Measurements from ENCODE around the gene THBS3.
"Not testable (repeated sequence)": the region's sequence is repeated elsewhere in the genome, so short reads cannot be mapped to it uniquely, and the experiment has no call there.

THBS3 gene

DNA sequence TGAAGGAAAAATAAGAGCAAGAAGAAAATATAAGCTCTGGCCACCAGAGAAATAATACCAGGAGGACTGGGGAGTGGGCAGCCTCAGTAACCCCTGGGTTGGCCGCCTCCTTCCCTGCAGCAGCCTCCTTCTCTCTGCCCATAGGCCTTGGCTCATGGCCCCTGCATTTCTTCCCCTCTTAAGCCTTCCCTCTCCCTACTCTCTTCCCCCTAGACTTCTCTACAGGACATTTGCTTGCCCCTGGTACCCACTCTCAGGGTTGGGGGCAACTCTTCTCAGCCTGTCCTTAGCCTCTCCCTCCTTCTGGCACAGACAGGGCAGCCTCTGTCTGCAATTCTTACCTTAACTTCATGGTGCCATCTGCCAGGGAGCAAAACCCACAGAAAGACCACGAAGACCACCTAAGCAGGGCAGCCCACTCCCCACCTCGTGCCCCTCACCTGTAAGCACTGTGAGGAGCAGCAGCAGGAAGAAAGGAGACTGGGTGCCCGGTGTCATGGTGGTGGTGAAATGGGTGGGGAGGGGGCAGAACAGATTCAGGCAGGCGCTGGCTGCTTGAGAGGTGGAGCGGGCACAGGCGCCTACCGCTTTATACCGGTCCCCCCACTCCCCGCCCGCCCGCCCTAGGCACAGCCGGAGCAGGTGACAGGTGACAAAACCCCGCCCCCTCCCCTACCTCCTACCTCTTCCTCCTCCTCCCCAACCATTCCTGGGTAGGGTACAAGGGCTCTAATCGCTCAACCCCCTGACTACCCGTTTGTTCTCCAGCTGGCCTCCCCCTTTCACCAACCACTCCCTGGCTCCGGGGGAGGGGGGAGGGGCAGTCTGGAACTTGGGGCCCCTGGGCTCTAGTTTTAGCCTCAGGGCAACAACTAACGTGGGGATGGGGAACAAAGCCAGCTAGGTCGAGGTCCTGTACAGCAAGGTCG, 15.1 kb downstream of the THBS3 start:
- H3K27ac ChIP-seq (ENCODE audit: low read depth, low read length), result peak overlapping the region; percentile 72
- H3K9ac ChIP-seq (ENCODE audit: low read length in 5 of 5), result peak overlapping the region in 4 of 5 donors; percentile 41 to 73 (median 54)
- H3K4me1 ChIP-seq (ENCODE audit: control insufficient read depth in 5 of 5, insufficient read depth in 5 of 5, low read length in 5 of 5), result peaks cover 6 to 40% (median 38%) of the 10 kb centered on the region in 5 donors
- peak overlapping the region; percentile 59 to 70 (median 68) for H3K4me3 ChIP-seq (ENCODE audit: low read depth in 1 of 5, low read length in 5 of 5)
- no peaks in the 10 kb centered on the region for H3K9me3 ChIP-seq (ENCODE audit: control insufficient read depth in 5 of 5, low read length in 5 of 5)
- H3K36me3 ChIP-seq (ENCODE audit: control insufficient read depth in 5 of 5, insufficient read depth in 5 of 5, low read length in 5 of 5), result peaks cover 0 to 11% (median 6%) of the 10 kb centered on the region in 5 donors
- no peaks in the 10 kb centered on the region for H3K27me3 ChIP-seq (ENCODE audit: control insufficient read depth in 5 of 5, insufficient read depth in 4 of 5, low read length in 5 of 5)

DNA sequence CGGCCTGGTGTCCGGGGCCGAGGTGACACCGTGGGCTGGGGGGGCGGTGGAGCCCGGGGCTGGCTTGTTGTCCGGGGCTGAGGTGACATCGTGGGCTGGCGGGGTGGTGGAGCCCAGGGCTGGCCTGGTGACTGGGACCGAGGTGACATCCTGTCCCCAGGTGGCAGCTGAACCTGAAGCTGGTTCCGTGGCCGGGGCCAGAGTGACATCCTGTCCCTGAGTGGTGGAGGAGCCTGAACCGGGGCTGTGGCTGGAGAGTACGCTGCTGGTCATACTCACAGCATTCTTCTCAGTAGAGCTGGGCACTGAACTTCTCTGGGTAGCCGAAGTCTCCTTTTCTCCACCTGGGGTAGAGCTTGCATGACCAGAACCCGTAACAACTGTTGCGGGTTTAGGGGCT, 15.8 kb downstream of the THBS3 start:
- Histone ChIP-seq H3K9ac (ENCODE audit: low read length in 5 of 5) (peak overlapping the region in 1 of 5 donors; percentile 20), H3K4me1 (ENCODE audit: control insufficient read depth in 5 of 5, insufficient read depth in 5 of 5, low read length in 5 of 5) (peaks cover 3 to 35% (median 31%) of the 10 kb centered on the region in 5 donors), H3K27ac (ENCODE audit: low read depth, low read length) (no peak overlapping the region), H3K4me3 (ENCODE audit: low read depth in 1 of 5, low read length in 5 of 5) (no peak overlapping the region), H3K27me3 (ENCODE audit: control insufficient read depth in 5 of 5, insufficient read depth in 4 of 5, low read length in 5 of 5) (no peaks in the 10 kb centered on the region), H3K36me3 (ENCODE audit: control insufficient read depth in 5 of 5, insufficient read depth in 5 of 5, low read length in 5 of 5) (peaks cover 0 to 4% (median 4%) of the 10 kb centered on the region in 5 donors), H3K9me3 (ENCODE audit: control insufficient read depth in 5 of 5, low read length in 5 of 5) (no peaks in the 10 kb centered on the region)

DNA sequence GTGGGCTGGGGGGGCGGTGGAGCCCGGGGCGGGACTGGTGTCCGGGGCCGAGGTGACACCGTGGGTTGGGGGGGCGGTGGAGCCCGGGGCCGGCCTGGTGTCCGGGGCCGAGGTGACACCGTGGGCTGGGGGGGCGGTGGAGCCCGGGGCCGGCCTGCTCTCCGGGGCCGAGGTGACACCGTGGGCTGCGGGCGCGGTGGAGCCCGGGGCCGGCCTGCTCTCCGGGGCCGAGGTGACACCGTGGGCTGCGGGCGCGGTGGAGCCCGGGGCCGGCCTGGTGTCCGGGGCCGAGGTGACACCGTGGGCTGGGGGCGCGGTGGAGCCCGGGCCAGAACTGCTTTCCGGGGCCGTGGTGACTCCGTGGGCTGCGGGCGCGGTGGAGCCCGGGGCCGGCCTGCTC, 17.8 kb downstream of the THBS3 start:
- H3K9me3 ChIP-seq (ENCODE audit: control insufficient read depth in 5 of 5, low read length in 5 of 5); H3K27ac ChIP-seq (ENCODE audit: low read depth, low read length); H3K9ac ChIP-seq (ENCODE audit: low read length in 5 of 5); H3K4me3 ChIP-seq (ENCODE audit: low read depth in 1 of 5, low read length in 5 of 5); H3K36me3 ChIP-seq (ENCODE audit: control insufficient read depth in 5 of 5, insufficient read depth in 5 of 5, low read length in 5 of 5); H3K27me3 ChIP-seq (ENCODE audit: control insufficient read depth in 5 of 5, insufficient read depth in 4 of 5, low read length in 5 of 5): not testable (repeated sequence)
- H3K4me1 ChIP-seq (ENCODE audit: control insufficient read depth in 5 of 5, insufficient read depth in 5 of 5, low read length in 5 of 5), result peaks cover 2 to 26% (median 21%) of the 10 kb centered on the region in 5 donors

DNA sequence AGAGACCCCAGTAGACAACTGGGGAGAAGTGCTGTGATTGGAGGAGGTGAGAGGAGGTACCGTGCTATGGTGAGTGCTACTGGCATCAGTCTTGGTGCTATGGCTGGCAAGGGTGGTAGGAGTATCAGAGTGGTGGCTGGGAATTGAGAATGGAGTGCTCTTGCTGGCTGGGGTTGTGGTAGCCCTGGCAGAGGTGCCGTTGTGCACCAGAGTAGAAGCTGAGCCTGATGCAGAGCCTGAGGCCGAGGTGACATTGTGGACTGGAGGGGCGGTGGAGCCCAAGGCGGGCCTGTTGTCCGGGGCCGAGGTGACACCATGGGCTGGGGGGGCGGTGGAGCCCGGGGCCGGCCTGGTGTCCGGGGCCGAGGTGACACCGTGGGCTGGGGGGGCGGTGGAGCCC, 19.4 kb downstream of the THBS3 start:
- H3K4me1 ChIP-seq (ENCODE audit: control insufficient read depth in 5 of 5, insufficient read depth in 5 of 5, low read length in 5 of 5), result peaks cover 0 to 12% (median 4%) of the 10 kb centered on the region in 5 donors
- H3K9me3 ChIP-seq (ENCODE audit: control insufficient read depth in 5 of 5, low read length in 5 of 5), result no peaks in the 10 kb centered on the region
- no peak overlapping the region for H3K4me3 ChIP-seq (ENCODE audit: low read depth in 1 of 5, low read length in 5 of 5)
- H3K9ac ChIP-seq (ENCODE audit: low read length in 5 of 5), result no peak overlapping the region
- H3K27ac ChIP-seq (ENCODE audit: low read depth, low read length), result no peak overlapping the region
- H3K36me3 ChIP-seq (ENCODE audit: control insufficient read depth in 5 of 5, insufficient read depth in 5 of 5, low read length in 5 of 5), result no peaks in the 10 kb centered on the region
- no peaks in the 10 kb centered on the region for H3K27me3 ChIP-seq (ENCODE audit: control insufficient read depth in 5 of 5, insufficient read depth in 4 of 5, low read length in 5 of 5)

DNA sequence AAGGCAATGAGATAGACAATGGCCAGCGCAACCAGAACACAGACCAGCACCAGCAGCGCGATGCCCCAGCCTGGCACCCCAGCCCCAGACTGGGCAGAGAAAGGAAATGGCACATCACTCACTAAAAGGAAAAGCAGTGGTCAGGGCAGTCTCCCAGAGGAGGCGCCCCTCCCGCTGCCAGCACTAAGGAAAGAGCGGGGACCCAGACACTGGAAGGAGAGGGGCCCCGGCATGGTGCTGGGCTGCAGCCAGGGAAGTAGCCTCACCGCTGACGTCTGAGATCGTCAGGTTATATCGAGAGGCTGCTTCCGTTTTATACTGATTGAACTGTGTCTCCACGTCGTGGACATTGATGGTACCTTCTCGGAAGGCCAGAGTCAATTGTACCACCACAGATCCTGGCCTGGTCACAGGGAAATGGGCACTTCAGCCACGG, 20.2 kb downstream of the THBS3 start:
- H3K27me3 ChIP-seq (ENCODE audit: control insufficient read depth in 5 of 5, insufficient read depth in 4 of 5, low read length in 5 of 5), result no peaks in the 10 kb centered on the region
- no peak overlapping the region for H3K9ac ChIP-seq (ENCODE audit: low read length in 5 of 5)

DNA sequence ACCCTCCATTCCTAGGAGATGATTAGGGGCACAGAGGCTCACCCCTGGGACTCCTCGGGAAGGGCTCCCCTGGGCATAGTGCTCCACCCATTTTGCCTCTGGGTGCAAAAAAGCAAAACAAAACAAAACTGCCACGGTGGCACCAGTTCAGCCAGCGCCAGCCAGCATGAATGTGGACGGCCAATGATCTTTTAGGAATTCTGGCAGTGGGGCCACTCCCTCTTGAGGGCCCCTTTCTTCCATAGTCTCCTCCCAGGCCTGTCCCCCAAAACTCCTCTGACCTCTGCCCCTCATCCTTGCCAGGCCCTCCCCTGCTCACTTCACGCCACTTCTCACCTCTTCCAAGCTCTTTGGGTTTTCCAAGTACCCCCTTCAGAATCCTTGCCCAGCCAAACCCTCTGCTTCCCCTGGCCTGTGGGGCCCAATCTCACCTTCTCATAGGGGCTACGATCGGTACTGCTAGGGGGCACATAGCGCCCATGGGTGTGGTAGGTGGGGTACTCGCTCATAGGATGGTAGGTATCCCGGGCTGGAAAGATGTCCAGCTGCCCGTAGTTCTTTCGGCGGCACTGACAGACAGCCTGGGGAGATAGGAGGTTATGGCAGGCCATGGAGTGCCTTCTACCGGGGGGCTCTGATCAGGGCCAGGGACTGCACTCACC, 20.8 kb downstream of the THBS3 start:
- no peak overlapping the region for H3K4me3 ChIP-seq (ENCODE audit: low read depth in 1 of 5, low read length in 5 of 5)
- H3K27me3 ChIP-seq (ENCODE audit: control insufficient read depth in 5 of 5, insufficient read depth in 4 of 5, low read length in 5 of 5), result no peaks in the 10 kb centered on the region
- H3K9me3 ChIP-seq (ENCODE audit: control insufficient read depth in 5 of 5, low read length in 5 of 5), result no peaks in the 10 kb centered on the region
- H3K36me3 ChIP-seq (ENCODE audit: control insufficient read depth in 5 of 5, insufficient read depth in 5 of 5, low read length in 5 of 5), result no peaks in the 10 kb centered on the region
- peaks cover 0 to 7% (median 0%) of the 10 kb centered on the region in 5 donors for H3K4me1 ChIP-seq (ENCODE audit: control insufficient read depth in 5 of 5, insufficient read depth in 5 of 5, low read length in 5 of 5)
- no peak overlapping the region for H3K27ac ChIP-seq (ENCODE audit: low read depth, low read length)
- H3K9ac ChIP-seq (ENCODE audit: low read length in 5 of 5), result no peak overlapping the region

More for the DNA sequence above, 20.2 kb downstream of the THBS3 start:
- Histone ChIP-seq H3K4me3 (ENCODE audit: low read depth in 1 of 5, low read length in 5 of 5) (no peak overlapping the region), H3K36me3 (ENCODE audit: control insufficient read depth in 5 of 5, insufficient read depth in 5 of 5, low read length in 5 of 5) (no peaks in the 10 kb centered on the region), H3K9me3 (ENCODE audit: control insufficient read depth in 5 of 5, low read length in 5 of 5) (no peaks in the 10 kb centered on the region), H3K27ac (ENCODE audit: low read depth, low read length) (no peak overlapping the region), H3K4me1 (ENCODE audit: control insufficient read depth in 5 of 5, insufficient read depth in 5 of 5, low read length in 5 of 5) (peaks cover 0 to 7% (median 0%) of the 10 kb centered on the region in 5 donors)

DNA sequence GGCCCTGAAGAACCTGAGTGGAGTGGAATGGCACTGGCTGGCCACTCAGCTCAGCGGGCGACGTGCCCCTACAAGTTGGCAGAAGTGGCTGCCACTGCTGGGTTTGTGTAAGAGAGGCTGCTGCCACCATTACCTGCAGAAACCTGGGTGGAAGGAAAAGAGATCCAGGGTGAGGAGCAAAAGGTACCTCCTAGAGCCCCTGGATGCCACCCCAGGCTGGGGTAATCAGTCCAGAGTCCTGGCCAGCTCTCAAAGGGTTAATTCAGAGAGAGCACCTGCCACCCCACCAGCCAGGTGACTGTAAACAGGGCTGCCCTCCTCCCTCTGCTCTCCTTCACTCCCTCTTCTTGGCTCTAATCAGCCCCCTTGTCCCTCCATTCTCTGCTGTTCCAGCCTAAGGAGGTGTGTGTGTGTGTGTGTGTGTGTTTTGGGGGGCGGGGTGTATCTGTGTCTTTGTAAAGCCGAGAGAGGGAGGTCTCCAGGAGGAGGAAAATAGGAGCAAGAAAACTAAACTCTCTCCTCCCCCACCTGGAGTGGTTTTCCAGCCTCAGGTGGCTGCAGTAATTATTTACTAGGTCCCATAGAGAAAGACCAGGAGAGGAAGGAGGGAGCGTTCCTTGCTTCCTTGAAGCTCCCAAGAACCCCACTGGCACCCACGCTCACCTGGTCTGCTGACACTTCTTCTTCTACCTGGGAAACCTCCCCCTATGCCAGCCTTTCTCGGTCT, 21.5 kb downstream of the THBS3 start:
- Histone ChIP-seq H3K9ac (ENCODE audit: low read length in 5 of 5) (no peak overlapping the region), H3K36me3 (ENCODE audit: control insufficient read depth in 5 of 5, insufficient read depth in 5 of 5, low read length in 5 of 5) (no peaks in the 10 kb centered on the region), H3K27ac (ENCODE audit: low read depth, low read length) (no peak overlapping the region), H3K4me3 (ENCODE audit: low read depth in 1 of 5, low read length in 5 of 5) (no peak overlapping the region), H3K27me3 (ENCODE audit: control insufficient read depth in 5 of 5, insufficient read depth in 4 of 5, low read length in 5 of 5) (no peaks in the 10 kb centered on the region), H3K4me1 (ENCODE audit: control insufficient read depth in 5 of 5, insufficient read depth in 5 of 5, low read length in 5 of 5) (peaks cover 0 to 7% (median 0%) of the 10 kb centered on the region in 5 donors), H3K9me3 (ENCODE audit: control insufficient read depth in 5 of 5, low read length in 5 of 5) (no peaks in the 10 kb centered on the region)

DNA sequence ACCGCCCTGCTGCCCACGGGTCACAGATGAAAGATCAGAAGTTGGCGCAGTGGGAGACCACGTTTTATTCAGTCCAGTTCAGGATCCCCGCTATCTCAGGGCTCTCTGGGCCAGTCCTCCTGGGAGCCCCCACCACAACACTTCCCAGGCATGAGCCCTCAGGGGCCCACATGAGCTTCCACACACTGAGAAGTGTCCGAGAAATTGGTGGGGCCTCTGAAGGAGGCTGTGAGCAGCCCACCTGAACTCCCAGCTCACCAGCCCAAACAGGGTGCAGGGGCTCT, 22.0 kb downstream of the THBS3 start:
- Histone ChIP-seq H3K9ac (ENCODE audit: low read length in 5 of 5) (no peak overlapping the region), H3K27ac (ENCODE audit: low read depth, low read length) (no peak overlapping the region), H3K4me3 (ENCODE audit: low read depth in 1 of 5, low read length in 5 of 5) (no peak overlapping the region)

DNA sequence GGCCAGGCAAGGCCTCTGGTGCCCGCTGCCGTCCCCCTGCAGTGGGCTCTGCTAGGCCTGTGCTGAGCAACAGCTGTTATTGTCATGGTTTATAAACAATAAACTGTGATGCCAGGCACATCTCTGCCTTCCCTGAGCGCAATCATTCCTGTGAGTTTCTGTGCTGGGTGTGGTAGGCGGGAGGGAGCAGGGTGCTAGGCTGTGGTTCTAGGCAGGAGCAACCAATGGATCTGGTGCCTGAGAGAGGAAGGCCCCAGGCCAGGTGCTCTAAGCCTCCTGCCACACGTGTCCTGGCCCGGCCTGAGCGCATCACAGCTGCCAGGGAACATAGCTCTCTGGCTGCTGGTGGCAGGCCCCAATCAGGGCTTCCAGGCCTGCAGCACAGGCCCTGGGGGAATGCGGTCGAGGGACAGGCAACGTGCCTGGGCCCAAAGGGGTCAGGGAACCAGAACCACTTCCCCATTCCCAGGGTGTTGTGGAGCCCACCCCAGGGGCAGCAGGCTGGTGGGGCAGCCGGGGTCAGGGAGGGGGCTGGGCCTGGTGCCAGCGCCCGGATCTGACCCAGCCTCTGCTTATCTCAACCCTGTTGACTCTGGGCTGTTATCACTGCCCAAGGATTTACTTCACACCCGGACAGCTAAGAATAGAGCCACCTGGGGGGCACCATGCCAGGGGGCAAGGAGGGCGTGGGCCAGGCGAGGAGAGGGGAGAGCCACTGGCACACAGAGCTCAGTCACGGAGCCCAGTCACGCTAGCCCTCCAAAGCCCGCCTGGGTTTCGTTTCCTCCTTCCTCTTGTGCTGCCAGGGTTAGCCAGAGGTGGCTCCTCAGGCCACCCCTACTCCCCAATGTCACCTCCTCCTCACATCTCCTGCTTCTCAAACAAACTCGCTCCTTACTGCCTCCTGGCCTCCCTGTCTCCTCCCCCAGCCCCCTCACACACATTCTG, 22.6 kb downstream of the THBS3 start:
- Histone ChIP-seq H3K27me3 (ENCODE audit: control insufficient read depth in 5 of 5, insufficient read depth in 4 of 5, low read length in 5 of 5) (no peaks in the 10 kb centered on the region), H3K4me3 (ENCODE audit: low read depth in 1 of 5, low read length in 5 of 5) (no peak overlapping the region), H3K4me1 (ENCODE audit: control insufficient read depth in 5 of 5, insufficient read depth in 5 of 5, low read length in 5 of 5) (peaks cover 0 to 7% (median 0%) of the 10 kb centered on the region in 5 donors), H3K27ac (ENCODE audit: low read depth, low read length) (no peak overlapping the region), H3K9me3 (ENCODE audit: control insufficient read depth in 5 of 5, low read length in 5 of 5) (no peaks in the 10 kb centered on the region), H3K36me3 (ENCODE audit: control insufficient read depth in 5 of 5, insufficient read depth in 5 of 5, low read length in 5 of 5) (no peaks in the 10 kb centered on the region), H3K9ac (ENCODE audit: low read length in 5 of 5) (no peak overlapping the region)

More for the DNA sequence above, 22.0 kb downstream of the THBS3 start:
- no peaks in the 10 kb centered on the region for H3K36me3 ChIP-seq (ENCODE audit: control insufficient read depth in 5 of 5, insufficient read depth in 5 of 5, low read length in 5 of 5)
- H3K27me3 ChIP-seq (ENCODE audit: control insufficient read depth in 5 of 5, insufficient read depth in 4 of 5, low read length in 5 of 5), result no peaks in the 10 kb centered on the region
- H3K4me1 ChIP-seq (ENCODE audit: control insufficient read depth in 5 of 5, insufficient read depth in 5 of 5, low read length in 5 of 5), result peaks cover 0 to 7% (median 0%) of the 10 kb centered on the region in 5 donors
- no peaks in the 10 kb centered on the region for H3K9me3 ChIP-seq (ENCODE audit: control insufficient read depth in 5 of 5, low read length in 5 of 5)
